ENCODE measurements around the gene THAP7.
"Not testable (repeated sequence)": the region's sequence is repeated elsewhere in the genome, so short reads cannot be mapped to it uniquely, and the experiment has no call there.

The THAP7 gene

DNA sequence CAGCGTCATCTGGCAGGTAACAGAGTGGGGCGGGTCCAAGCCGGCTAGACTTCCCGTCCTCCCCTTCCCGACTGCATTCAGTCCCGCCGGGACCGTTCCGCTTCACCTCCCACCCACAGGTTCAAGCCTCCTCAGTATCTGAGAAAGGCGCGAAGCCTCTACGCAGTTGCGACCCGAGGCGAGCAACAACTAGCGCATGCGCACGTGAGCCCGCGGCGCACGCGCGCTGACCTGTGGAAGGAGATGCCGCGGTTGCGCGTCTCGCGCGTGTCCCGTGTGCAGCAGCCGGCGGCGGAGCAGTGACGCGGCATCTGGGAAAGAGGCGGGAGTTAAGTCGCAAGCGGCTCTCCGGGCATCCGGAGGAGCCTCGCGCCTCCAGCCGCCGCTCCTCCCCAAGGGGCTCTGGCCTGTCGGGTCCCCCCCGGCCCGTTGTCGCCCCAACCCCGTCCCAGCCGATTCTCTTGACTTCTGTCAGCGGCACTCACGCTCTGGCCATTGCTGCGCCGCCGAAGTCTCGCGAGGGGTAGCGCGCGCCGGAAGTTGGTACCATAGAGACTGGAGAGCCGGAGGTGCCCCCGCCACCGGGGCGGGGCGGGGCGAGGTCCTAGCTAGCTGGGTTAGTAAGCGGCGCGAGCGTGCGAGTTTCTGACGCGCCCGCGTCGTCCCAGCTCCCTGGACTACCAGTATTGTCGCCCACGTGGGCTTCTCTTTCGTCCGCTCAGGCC is at the start of gene THAP7:
Gene THAP7, minus strand, starts transcription at position 518 of the 725 bp plus-strand sequence. Its CDS starts 207 bp downstream, at position 311.
- peak; percentile 98 for DNase-seq

DNA sequence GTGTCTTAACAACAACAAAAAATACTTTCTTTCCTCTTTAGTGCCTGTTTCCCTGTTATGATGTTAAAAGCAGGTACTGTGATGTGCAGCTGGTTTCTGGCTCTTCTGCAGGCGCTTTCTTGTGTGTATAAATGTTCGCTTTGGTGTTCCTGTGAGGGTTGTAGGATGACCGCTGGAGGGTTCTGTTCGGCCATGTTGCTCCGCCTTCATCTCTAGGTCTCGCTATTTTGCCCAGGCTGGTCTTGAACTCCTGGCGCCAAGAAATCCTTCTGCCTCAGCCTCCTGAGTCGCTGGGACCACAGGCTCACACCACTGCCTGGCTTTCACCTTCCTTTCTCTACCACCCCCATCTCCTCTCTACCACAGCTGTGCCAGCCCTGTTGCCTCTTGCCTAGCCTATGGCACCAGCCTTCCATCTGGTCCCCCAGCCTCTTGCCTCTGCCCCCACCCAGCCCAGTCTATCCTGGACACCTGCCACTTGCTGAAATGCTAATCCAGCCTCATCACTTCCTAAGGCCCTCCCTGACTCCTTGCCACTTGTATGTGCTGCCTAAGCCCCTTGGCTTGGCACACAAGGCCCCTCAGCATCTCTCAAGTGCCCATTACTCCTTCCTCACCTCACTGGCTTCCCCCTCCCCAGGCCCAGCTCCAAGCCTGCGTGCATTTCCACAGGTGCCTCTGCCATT is 49.4 kb upstream of the THAP7 start:
- DNase-seq: no peak

- DNase-seq: not testable (repeated sequence)
Observed at GRCh38 chr22:21048965-21049364, 47.0 kb upstream of the THAP7 start.

GRCh38 chr22:21048448-21048847 is 46.5 kb upstream of the THAP7 start:
- not testable (repeated sequence) for DNase-seq

GRCh38 chr22:21047730-21048129 is 45.8 kb upstream of the THAP7 start:
- no peak for DNase-seq

DNA sequence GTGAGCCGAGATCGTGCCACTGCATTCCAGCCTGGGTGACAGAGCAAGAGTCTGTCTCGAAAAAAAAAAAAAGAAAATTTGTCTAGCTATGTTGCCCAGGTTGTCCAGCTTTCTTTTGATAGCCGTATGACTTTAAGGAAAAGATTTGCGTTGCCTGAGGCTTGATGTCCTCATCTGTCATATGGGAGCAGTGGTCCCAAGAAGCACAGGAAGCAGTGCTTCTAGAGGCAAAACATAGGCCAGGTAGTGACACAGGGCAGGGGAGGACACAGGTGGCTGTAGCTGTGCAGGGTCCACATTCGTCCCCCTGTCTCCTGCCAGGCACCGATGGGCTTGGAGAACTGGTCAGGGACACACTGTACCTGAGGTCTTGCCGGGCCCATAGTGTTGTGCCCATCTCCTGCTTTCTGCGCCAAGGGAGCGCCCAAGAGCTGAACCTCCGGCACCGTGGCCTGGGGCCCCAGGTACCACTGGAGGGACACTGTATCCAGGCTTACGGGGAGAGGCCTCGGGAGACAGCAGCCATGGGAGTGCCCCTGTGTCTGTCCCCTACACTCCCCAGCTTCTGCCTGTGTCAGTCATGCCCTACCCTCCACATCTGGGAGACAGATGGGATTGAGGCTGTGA is 45.2 kb upstream of the THAP7 start:
- DNase-seq: no peak

- DNase-seq: peak; percentile 73
Observed at GRCh38 chr22:21045585-21046294, 43.8 kb upstream of the THAP7 start, which contains the start of gene LRRC74B. Gene LRRC74B, plus strand, starts transcription at chr22:21045946. Its CDS starts 41 bp downstream, at chr22:21045987.

- no peak for DNase-seq
Observed at GRCh38 chr22:21044931-21045584, 43.1 kb upstream of the THAP7 start.

- DNase-seq: no peak
Observed at GRCh38 chr22:21043860-21044535, 42.1 kb upstream of the THAP7 start.

DNA sequence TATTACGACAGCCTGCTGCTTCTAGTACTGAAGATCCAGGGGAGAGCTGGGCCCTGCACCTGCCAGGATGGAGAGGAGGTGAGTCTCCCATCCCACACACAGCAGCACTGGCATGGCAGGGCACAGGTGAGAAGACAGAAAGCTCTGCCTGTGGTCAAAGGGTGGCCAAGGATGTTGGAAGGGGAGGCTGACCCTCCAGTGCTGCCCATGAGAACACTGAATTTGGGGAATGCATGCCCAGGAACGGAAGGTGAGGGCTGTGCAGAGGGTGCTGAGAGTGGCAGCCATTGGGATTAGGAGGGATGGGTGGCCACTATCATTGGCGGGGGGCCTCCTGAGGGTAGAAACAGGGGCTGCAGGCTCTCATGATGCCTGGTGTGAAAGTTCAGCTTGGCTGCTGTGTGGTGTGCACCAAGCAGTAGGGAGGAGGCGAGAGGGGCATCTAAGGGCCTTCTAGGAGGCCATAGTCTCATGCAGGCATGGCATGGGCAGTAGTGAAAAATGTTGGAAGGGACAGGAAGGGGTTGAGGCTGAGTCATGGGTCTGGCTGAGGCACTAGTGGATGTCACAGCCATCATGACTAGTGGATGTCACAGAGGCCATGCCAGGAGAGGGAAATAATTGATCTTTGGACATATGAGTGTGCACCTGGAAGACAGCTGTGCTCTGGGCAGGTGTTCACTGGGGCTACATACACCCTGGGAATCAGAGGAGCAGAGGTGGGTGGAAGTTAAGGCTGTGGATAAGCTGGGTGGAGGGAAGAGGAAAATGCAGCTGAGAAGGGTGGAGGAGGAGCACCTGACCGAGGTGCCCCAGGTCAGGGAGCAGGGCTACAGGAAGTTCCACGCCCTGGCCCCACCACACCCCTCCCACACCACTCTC is 41.3 kb upstream of the THAP7 start:
- no peak for DNase-seq

DNA sequence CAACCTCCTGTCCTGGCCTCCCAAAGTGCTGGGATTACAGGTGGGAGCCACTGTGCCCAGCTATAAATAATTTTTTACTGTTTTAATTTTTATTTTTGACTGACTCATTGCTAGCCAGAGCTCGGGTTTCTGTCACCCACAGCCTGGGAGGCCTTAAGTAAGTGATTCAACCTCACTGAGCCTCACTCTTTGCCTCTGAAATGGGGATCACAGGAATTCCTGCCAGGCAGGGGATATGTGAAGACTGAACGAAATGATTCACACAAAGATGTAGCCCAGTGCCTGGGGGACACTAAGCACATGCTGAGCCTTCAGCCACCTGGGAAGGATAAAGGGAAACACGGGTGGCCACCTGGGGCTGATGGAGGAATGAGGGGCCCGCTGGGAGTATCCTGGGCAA is 40.0 kb upstream of the THAP7 start:
- no peak for DNase-seq

DNA sequence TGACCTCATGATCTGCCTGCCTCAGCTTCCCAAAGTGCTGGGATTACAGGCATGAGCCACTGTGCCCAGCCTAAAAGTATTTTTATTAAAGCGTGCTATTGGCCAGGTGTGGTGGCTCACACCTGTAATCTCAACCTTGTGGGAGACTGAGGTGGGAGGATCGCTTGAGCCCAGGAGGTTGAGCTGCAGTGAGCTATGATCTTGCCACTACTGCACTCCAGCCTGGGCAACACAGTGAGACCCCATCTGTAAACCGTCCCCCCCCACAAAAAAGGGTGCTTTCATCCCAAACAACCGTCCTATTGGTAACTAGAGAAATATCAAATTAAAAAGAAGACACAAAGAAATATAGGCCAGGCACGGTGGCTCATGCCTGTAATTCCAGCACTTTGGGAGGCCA is 37.2 kb upstream of the THAP7 start:
- not testable (repeated sequence) for DNase-seq

DNA sequence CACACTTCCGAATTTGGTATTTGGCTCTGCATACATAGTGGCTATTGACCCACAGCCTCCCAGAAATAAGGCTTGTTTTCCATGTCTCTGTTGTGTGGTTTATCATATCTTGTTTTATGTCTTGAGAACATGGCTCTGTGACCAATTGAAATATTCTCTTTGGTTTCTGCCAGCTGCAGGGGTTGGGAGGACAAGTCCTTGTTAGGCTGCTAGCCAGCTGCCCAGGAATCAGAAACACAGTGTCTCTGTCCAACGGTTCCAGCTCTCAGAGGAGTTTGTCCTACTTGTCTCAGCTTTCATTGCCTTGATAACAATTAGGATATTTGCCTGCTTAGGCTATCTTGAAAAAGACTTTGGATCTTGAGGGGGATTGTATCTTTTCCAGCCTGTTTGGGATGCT is 36.5 kb upstream of the THAP7 start:
- DNase-seq: no peak

GRCh38 chr22:21034989-21035388 is 33.1 kb upstream of the THAP7 start:
- no peak for DNase-seq

DNA sequence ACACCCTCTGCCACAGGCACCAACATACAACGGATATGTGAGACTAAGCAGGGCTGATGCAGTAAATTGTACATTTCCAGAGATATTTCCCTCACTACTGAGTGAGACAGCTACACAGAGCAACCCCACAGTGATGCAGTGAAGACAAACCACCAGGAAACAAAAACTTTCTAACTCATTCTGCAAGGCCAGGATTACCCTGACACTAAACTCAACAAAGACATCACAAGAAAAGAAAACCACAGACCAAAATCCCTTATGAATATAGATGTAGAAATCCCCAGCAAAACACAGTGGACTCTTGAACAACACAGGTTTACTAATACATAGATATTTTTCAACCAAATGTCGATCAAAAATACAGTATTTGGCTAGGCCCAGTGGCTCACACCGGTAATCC is 32.0 kb upstream of the THAP7 start:
- DNase-seq: no peak

DNA sequence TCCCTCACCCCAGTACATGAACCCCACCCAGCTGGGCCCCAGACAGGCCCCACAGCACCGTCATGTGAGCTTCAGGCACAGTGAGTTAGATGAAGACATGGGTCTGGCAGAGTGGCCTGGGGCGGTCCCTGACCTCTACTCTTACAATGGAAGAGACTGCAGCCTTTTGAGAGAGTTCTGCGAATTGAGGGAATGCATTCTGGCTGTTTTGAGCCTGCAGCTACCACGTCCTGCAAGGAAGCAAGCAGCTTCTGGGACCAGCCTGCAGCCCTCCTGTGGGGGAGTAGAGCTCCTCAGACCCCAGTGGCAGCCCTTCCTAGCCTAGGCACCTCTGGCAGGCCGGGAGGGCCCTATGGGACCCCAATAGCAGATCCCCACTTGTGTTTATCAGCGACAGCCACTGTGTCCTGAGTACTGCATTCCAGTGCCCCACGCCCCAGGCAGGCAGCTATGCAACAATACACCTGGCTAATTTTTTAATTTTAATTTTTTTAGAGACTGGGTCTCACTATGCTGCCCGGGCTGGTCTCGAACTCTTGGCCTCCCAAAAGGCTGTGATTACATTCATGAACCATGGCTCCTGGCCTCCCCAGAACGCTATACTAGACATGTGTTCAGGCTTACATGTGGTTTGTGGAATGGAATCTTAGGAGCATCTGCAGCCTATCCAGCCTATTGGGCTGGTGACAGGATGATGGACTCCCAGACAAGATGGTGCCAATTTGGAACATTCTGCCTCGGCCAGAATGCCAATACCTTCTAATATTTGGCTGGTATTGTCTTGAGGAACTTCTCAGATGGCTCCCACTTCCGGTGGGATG is 31.2 kb upstream of the THAP7 start:
- no peak for DNase-seq

DNA sequence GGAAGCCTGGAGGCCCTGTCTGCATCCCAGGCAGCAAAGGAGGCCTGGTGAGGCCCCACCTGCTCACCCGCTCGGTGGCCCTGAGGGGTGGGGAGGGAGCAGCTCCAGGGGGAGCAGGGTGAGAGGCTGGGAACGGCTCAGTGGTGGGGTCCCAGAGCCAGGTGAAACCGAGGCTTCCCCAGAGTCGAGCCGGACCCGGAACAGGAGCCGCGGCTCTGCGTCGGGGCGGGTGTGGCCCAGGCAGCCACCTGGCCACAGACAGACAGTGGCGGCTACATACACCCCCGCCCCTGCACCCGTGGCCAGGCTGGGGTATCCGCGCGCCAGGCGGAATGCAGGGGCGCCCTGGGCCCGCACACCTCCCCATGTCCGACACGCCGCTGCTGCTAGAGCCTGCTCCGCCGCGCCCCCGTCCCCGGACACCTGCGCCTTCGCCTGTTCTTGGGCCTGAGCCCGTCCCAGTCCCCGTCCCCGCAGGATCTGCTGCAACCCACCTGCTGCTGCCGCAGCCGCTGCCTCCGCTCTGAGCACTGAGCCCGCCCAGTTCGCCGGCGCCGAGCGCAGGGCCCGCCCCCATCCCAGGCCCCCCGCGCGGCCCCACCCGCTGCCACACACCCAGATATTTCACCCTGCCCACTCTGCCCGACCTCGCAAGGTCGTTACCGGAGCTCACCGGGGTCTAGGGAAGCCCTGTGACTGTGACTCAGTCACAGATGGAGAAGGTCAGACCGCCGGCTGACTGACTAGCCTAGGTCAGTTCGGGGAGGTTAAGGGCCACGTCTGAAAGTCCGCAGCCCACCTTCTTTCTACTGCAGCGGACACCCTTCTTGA is 30.3 kb upstream of the THAP7 start, which contains the start of gene SLC7A4:
Gene SLC7A4, minus strand, starts transcription at position 525 of the 831 bp plus-strand sequence. CDS start 749 bp downstream, outside the sequence.
- DNase-seq: no peak

- no peak for DNase-seq
Observed at GRCh38 chr22:21031545-21032036, 29.7 kb upstream of the THAP7 start.

Measured in CD4-positive, alpha-beta T cell treated with Interleukin-6 for 4 hours (primary cell).